Ishikawa (cell line): ENCODE measurements around the gene SF3A1.
A peak's percentile ranks its signal among the peaks of the same experiment; 100 is the strongest.

ENCODE experiments used
- CEBPB ChIP-seq: IDR thresholded peaks from 2 replicates; pipeline ENCODE4 v1.6.1; 2012
- CREB1 ChIP-seq: IDR thresholded peaks from 2 replicates; pipeline ENCODE4 v1.6.1; 2012; ENCODE audit warnings: low read depth
- EGR1 ChIP-seq: IDR thresholded peaks from 2 replicates; pipeline ENCODE4 v1.6.1; 2012
- EP300 ChIP-seq: IDR thresholded peaks from 2 replicates; pipeline ENCODE4 v1.6.1; 2012; ENCODE audit warnings: borderline replicate concordance
- FOXM1 ChIP-seq: IDR thresholded peaks from 2 replicates; pipeline ENCODE4 v1.6.1; 2012; ENCODE audit warnings: low read depth, borderline replicate concordance
- NFIC ChIP-seq: IDR thresholded peaks from 2 replicates; pipeline ENCODE4 v1.6.1; 2012
- RAD21 ChIP-seq: IDR thresholded peaks from 2 replicates; pipeline ENCODE4 v1.6.1; 2012; ENCODE audit warnings: low read depth
- TAF1 ChIP-seq: IDR thresholded peaks from 2 replicates; pipeline ENCODE4 v1.6.1; 2012; ENCODE audit warnings: low read depth, mild to moderate bottlenecking
- TCF12 ChIP-seq: IDR thresholded peaks from 2 replicates; pipeline ENCODE4 v1.6.1; 2012; ENCODE audit warnings: low read depth
- TEAD4 ChIP-seq: IDR thresholded peaks from 2 replicates; pipeline ENCODE4 v1.6.1; 2012
- YY1 ChIP-seq: IDR thresholded peaks from 2 replicates; pipeline ENCODE4 v1.6.1; 2012; ENCODE audit warnings: low read depth
- ZBTB7A ChIP-seq: IDR thresholded peaks from 2 replicates; pipeline ENCODE4 v1.6.1; 2012; ENCODE audit warnings: low read depth
- TF ChIP-seq, protein P1 (sequence below): IDR thresholded peaks from 2 replicates; pipeline ENCODE4 v1.6.1; 2012
- TF ChIP-seq, protein P2 (sequence below): IDR thresholded peaks from 2 replicates; pipeline ENCODE4 v1.6.1; 2012
- TF ChIP-seq, protein P3 (sequence below): IDR thresholded peaks from 2 replicates; pipeline ENCODE4 v1.6.1; 2012; ENCODE audit warnings: low read depth, mild to moderate bottlenecking

The SF3A1 gene

DNA sequence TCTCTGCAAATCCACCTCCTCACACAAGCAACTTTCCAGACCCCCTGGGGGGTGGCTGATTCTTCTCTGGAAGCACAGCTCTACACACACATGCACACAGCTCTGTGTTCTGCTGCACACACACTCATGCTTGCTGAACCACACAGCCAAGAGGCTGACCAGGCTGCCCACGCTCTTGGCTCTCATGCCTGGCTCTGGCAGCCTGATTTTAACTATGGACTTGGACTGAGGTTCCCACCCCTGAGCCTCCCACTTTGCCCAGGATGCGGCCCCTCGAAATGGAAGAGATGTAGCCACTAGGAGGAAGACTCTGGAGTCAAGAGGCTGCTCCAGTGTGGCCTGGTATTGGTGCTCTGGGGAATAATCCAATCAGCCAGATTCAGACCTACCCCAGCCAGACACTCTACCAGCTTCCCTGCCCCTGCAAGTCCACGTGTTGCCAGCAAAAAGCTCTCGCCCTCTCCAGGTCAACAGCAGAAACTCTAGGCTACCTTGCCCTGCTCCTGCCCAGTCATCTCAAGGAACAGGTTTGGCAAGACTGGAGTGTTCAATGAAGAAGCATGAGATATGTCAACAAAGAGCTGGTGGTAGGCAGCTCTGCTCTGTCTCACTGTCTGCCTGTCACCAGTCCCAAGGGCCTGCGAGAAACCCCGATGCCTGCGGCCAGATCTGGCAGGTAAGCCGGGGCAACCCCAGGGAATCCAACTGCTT lies 58.5 kb downstream of the SF3A1 start:
- TF ChIP-seq, protein P1, sequence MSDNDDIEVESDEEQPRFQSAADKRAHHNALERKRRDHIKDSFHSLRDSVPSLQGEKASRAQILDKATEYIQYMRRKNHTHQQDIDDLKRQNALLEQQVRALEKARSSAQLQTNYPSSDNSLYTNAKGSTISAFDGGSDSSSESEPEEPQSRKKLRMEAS, result peak; percentile 69; the same call in 1 of the 2 replicates
- TF ChIP-seq RAD21 (0 out of 2 replicates have a peak, but pooled peaks have one; percentile 14), TAF1 (no peak), EP300 (no peak), TCF12 (peak; percentile 19; the same call in 1 of the 2 replicates), NFIC (no peak), CEBPB (no peak)
- TF ChIP-seq, protein P2, sequence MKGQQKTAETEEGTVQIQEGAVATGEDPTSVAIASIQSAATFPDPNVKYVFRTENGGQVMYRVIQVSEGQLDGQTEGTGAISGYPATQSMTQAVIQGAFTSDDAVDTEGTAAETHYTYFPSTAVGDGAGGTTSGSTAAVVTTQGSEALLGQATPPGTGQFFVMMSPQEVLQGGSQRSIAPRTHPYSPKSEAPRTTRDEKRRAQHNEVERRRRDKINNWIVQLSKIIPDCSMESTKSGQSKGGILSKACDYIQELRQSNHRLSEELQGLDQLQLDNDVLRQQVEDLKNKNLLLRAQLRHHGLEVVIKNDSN, result 0 out of 2 replicates have a peak, but pooled peaks have one; percentile 7

DNA sequence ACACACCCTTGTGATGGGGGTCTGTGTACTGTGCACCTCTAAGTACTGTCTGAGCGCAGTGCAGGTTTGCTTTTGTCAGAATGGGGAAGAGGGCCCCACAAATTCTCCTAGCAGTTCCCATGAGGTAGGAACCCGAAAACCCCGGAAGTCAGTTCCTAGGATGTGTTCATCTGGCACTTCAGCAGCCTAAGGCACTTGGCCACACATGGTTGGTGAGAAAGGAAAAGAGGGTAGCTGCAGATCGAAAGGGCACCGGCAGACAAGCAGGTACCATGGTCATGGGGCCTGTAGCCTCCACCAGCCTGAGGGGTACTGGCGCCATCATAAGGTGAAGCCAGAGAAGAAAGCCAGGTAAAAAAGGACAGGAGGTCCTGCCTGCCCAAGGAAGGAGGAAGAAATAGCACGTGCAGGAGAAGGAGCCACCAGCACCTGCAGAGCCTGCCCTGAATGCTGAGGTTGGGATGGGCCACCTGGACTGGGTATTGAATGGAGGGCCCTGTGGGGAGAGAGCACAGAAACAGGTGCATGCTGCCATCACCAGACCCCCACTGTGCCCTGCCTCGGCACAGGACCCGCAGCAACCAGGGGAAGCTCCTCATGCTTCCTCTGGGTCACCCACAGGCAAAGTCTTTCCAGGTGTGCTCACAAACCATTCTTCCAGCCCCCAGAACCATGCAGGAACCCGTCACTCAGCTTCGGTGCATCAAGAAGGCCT lies 59.3 kb downstream of the SF3A1 start:
- TF ChIP-seq, protein P3, sequence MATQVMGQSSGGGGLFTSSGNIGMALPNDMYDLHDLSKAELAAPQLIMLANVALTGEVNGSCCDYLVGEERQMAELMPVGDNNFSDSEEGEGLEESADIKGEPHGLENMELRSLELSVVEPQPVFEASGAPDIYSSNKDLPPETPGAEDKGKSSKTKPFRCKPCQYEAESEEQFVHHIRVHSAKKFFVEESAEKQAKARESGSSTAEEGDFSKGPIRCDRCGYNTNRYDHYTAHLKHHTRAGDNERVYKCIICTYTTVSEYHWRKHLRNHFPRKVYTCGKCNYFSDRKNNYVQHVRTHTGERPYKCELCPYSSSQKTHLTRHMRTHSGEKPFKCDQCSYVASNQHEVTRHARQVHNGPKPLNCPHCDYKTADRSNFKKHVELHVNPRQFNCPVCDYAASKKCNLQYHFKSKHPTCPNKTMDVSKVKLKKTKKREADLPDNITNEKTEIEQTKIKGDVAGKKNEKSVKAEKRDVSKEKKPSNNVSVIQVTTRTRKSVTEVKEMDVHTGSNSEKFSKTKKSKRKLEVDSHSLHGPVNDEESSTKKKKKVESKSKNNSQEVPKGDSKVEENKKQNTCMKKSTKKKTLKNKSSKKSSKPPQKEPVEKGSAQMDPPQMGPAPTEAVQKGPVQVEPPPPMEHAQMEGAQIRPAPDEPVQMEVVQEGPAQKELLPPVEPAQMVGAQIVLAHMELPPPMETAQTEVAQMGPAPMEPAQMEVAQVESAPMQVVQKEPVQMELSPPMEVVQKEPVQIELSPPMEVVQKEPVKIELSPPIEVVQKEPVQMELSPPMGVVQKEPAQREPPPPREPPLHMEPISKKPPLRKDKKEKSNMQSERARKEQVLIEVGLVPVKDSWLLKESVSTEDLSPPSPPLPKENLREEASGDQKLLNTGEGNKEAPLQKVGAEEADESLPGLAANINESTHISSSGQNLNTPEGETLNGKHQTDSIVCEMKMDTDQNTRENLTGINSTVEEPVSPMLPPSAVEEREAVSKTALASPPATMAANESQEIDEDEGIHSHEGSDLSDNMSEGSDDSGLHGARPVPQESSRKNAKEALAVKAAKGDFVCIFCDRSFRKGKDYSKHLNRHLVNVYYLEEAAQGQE, result no peak
- TF ChIP-seq, protein P1, result no peak
- TF ChIP-seq TCF12 (no peak), TEAD4 (no peak), NFIC (no peak), CEBPB (no peak), FOXM1 (no peak), EP300 (no peak), EGR1 (no peak), ZBTB7A (no peak), RAD21 (no peak), TAF1 (no peak), YY1 (no peak), CREB1 (no peak)
- TF ChIP-seq, protein P2, result no peak

DNA sequence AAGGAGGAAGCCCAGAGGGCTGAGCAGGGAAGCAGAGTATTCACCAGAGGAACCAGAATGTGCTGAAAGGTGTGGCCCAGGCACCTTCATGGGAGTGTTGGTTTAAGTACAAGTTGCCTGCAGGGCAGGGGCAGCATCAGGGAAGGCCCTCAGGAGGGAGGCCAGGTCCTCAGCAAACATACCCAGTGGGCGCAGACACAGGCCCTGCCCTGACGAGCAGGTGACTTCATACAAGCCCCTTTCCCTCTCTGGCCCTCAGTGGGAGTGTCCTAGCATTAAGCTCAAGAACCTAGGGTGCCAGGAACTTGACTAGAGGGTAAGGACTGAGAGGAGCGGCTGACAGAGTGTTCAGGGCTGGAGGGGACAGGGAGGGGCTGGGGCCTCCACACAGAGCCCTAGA lies 59.9 kb downstream of the SF3A1 start:
- no peak for TF ChIP-seq TEAD4
- no peak for TF ChIP-seq TCF12
- TF ChIP-seq, protein P1, result no peak
- no peak for TF ChIP-seq CREB1
- no peak for TF ChIP-seq ZBTB7A
- TF ChIP-seq, protein P3, result no peak
- no peak for TF ChIP-seq TAF1
- TF ChIP-seq NFIC, result no peak
- TF ChIP-seq, protein P2, result no peak
- no peak for TF ChIP-seq FOXM1
- TF ChIP-seq YY1, result no peak
- TF ChIP-seq RAD21, result no peak
- TF ChIP-seq CEBPB, result no peak
- TF ChIP-seq EP300, result no peak
- no peak for TF ChIP-seq EGR1

DNA sequence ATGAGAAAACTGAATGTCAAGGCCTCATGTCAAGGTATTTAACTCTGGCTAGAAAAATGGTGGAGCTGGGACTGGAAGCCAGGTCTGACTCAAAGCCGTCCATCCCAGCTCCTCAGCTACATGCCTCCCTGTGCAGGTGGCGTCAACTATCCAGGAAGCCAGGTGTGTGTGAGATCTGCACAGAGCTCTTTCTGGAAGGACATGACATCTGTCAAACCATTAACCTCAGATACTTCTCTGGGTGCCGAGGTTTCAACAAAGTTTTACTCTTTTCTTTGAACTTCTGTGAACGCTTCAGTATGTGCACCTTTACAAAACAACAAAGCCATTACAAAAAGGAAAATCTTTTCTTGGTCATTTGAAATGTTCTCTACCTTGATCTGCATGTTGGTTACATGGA lies 60.4 kb downstream of the SF3A1 start:
- TF ChIP-seq TCF12 (no peak), ZBTB7A (no peak), FOXM1 (no peak), CEBPB (no peak), EGR1 (no peak), TAF1 (no peak), RAD21 (no peak), CREB1 (no peak)
- TF ChIP-seq, protein P1, result no peak
- TF ChIP-seq, protein P2, result no peak
